ENCODE results near the gene FARS2. TPM values are rescaled to one million over a fixed set of nuclear protein-coding genes. Genes with fewer than 3 reads are reported as not detected.

The FARS2 gene
- total RNA-seq, 1 donor: 29.8 TPM

DNA sequence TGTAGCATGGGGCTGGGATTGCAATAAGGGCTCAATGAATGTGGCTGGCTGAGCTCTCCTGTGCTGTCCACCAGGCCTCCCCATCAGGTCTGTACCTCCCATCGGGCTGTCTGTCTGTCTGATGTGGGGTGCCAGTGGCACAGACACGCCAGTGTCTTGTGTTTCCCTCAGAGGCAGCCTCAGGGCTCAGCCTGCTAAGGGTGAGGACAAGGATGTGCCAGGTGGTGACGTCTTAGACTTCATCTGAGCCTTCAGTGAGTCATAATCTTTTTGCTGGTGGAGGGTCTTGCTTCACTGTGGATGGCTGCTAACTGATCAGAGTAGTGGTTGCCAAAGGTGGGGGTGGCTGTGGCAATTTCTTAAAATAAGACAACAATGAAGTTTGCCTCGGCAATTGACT lies 550.7 kb downstream of the FARS2 start:
- no peak overlapping the region for H3K4me3 ChIP-seq (ENCODE audit: low read depth, low read length)
- no peak for DNase-seq (ENCODE audit: low read depth)
- TF ChIP-seq, protein P1, sequence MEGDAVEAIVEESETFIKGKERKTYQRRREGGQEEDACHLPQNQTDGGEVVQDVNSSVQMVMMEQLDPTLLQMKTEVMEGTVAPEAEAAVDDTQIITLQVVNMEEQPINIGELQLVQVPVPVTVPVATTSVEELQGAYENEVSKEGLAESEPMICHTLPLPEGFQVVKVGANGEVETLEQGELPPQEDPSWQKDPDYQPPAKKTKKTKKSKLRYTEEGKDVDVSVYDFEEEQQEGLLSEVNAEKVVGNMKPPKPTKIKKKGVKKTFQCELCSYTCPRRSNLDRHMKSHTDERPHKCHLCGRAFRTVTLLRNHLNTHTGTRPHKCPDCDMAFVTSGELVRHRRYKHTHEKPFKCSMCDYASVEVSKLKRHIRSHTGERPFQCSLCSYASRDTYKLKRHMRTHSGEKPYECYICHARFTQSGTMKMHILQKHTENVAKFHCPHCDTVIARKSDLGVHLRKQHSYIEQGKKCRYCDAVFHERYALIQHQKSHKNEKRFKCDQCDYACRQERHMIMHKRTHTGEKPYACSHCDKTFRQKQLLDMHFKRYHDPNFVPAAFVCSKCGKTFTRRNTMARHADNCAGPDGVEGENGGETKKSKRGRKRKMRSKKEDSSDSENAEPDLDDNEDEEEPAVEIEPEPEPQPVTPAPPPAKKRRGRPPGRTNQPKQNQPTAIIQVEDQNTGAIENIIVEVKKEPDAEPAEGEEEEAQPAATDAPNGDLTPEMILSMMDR (IDR thresholded peaks at IDR 0.05; ENCODE audit: insufficient read depth, low read depth, low read length): no peak

DNA sequence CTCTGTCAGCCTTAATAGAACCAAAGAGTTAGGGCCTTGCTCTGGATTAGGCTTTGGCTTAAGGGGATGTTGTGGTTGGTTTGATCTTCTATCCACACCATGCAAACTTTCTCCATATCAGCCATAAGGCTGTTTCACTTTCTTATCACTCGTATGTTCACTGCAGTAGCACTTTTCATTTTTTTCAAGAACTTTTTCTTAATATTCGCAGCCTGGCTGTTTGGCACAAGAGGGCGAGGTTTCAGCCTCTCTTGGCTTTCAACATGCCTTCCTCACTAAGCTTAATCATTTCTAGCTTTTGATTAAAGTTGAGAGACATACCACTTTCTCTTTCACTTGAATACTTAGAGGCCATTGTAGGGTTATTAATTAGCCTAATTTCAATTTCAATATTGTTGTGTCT lies 552.3 kb downstream of the FARS2 start:
- TF ChIP-seq, protein P1 (IDR thresholded peaks at IDR 0.05; ENCODE audit: insufficient read depth, low read depth, low read length): no peak
- DNase-seq (ENCODE audit: low read depth): no peak

DNA sequence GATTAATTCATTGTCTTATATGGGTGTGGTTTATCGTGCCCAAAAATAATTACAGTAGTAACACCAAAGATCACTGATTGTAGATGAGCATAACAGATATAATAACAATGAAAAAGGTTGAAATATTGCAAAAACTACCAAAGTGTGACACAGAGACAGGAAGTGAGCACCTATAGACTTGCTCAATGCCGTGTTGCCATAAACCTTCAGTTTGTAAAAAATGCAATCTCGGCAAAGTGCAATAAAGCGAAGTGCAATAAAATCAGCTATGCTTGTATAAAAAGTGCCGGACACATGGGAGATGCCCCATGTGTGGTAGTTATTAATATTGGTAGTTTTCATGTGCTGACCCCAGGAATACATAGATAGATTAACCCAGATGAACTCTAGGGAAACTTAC lies 552.8 kb downstream of the FARS2 start:
- no peak for DNase-seq (ENCODE audit: low read depth)
- H3K4me3 ChIP-seq (ENCODE audit: low read depth, low read length): no peak overlapping the region
- TF ChIP-seq, protein P1 (IDR thresholded peaks at IDR 0.05; ENCODE audit: insufficient read depth, low read depth, low read length): no peak

More for the DNA sequence above, 552.3 kb downstream of the FARS2 start:
- no peak overlapping the region for H3K4me3 ChIP-seq (ENCODE audit: low read depth, low read length)

DNA sequence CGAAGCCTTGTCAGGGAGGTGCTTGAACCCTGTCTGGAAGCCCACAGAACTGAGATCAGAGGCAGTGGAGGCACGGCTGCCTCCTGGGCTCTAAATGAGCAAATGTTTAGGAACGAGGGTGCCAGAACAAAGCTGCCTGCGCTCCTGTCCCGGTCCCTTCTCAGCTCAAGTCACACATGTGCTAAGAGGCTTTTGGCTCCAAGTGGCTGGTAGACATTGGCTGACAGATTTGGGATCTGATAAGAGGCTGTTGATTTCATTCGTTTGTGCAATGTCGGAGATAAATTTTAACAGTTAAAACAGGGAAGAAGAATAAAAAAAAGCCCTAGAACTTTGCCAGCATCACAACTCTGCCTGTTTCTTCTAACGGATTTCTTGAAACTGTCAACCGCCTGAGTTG lies 553.6 kb downstream of the FARS2 start:
- TF ChIP-seq, protein P1 (IDR thresholded peaks at IDR 0.05; ENCODE audit: insufficient read depth, low read depth, low read length): no peak
- no peak for DNase-seq (ENCODE audit: low read depth)
- no peak overlapping the region for H3K4me3 ChIP-seq (ENCODE audit: low read depth, low read length)

DNA sequence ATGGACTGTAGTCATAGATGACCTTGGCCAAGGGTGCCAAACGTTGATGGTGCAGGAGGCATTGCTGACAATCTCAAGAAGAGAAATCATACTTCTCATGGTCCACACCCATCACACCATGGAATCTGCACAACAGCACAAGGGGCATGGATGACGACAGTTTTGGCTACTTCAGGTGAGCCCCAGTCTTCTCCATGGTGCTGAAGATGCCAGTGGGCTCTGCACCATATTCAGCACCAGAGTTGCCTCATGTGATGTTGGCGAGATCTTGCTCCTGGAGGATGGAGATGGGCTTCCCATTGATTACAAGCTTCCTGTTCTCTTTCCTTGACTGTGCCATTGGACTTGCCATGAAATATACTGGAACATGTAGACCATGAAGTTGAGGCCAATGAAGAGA lies 556.6 kb downstream of the FARS2 start:
- no peak overlapping the region for H3K4me3 ChIP-seq (ENCODE audit: low read depth, low read length)
- no peak for DNase-seq (ENCODE audit: low read depth)
- TF ChIP-seq, protein P1 (IDR thresholded peaks at IDR 0.05; ENCODE audit: insufficient read depth, low read depth, low read length): no peak

DNA sequence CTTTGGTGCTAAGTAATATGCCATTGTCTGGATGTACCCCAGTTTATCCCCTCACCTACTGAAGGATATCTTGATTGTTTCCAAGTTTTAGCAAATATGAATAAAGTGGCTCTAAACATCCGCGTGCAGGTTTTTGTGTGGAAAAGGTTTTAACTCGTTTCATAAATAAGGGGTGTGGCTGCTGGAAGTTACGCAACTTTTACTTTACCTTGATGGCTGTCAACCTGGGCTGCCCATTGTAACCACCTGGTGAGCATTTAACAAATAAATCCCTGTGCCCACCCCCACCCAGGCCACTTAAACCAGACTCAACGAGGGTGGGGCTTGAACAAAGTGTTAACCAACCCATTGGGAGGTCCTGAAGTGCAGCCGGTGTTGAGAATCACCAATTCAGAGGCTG lies 557.6 kb downstream of the FARS2 start:
- TF ChIP-seq, protein P1 (IDR thresholded peaks at IDR 0.05; ENCODE audit: insufficient read depth, low read depth, low read length): no peak

More for the DNA sequence above, 557.6 kb downstream of the FARS2 start:
- DNase-seq (ENCODE audit: low read depth): no peak
- H3K4me3 ChIP-seq (ENCODE audit: low read depth, low read length): no peak overlapping the region

Other genes with a start within 250 kb of the FARS2 start
- 1.3 and 2.6 TPM in 2 replicates for gene PPP1R3G, start 176.2 kb upstream of the FARS2 start, total RNA-seq
- 9.0 and 13.4 TPM in 2 replicates for gene LYRM4, start 563 bp upstream of the FARS2 start, total RNA-seq

All from fibroblast of villous mesenchyme (primary cell).